ENCODE measurements around the gene ZMYND8.
A peak's percentile ranks its signal among the peaks of the same experiment; 100 is the strongest.

The ZMYND8 gene

GRCh38 chr20:47336129-47336754, 20.3 kb downstream of the ZMYND8 start:
- TF ChIP-seq CTCF (conservative IDR thresholded peaks at IDR 0.05; ENCODE audit: control insufficient read depth, insufficient read depth, low read depth, low read length): no peak
- H3K4me3 ChIP-seq (ENCODE audit: control insufficient read depth, low read depth, low read length): peak overlapping the region; percentile 6
- peak; percentile 96 for DNase-seq (ENCODE audit: low read depth)

- no peak overlapping the region for H3K4me3 ChIP-seq (ENCODE audit: control insufficient read depth, low read depth, low read length)
These were observed 21.0 kb downstream of the ZMYND8 start for GRCh38 chr20:47335251-47336128.

GRCh38 chr20:47334022-47334551, 22.4 kb downstream of the ZMYND8 start:
- TF ChIP-seq CTCF (conservative IDR thresholded peaks at IDR 0.05; ENCODE audit: control insufficient read depth, insufficient read depth, low read depth, low read length): no peak
- peak; percentile 99 for DNase-seq (ENCODE audit: low read depth)
- H3K4me3 ChIP-seq (ENCODE audit: control insufficient read depth, low read depth, low read length): no peak overlapping the region

More at GRCh38 chr20:47335251-47336128, 21.0 kb downstream of the ZMYND8 start:
- TF ChIP-seq CTCF (conservative IDR thresholded peaks at IDR 0.05; ENCODE audit: control insufficient read depth, insufficient read depth, low read depth, low read length): no peak
- no peak for DNase-seq (ENCODE audit: low read depth)

GRCh38 chr20:47332381-47333206, 23.9 kb downstream of the ZMYND8 start:
- no peak for DNase-seq (ENCODE audit: low read depth)
- H3K4me3 ChIP-seq (ENCODE audit: control insufficient read depth, low read depth, low read length): no peak overlapping the region
- TF ChIP-seq CTCF (conservative IDR thresholded peaks at IDR 0.05; ENCODE audit: control insufficient read depth, insufficient read depth, low read depth, low read length): no peak

- no peak for TF ChIP-seq CTCF (conservative IDR thresholded peaks at IDR 0.05; ENCODE audit: control insufficient read depth, insufficient read depth, low read depth, low read length)
- no peak overlapping the region for H3K4me3 ChIP-seq (ENCODE audit: control insufficient read depth, low read depth, low read length)
- DNase-seq (ENCODE audit: low read depth): peak; percentile 97
These were observed 25.4 kb downstream of the ZMYND8 start for GRCh38 chr20:47330933-47331708.
